MG63 (cell line): ENCODE data around the gene TEX9. TPM values are rescaled to one million over a fixed set of nuclear protein-coding genes. Genes with fewer than 3 reads are reported as not detected.
"Not testable (repeated sequence)": the region's sequence is repeated elsewhere in the genome, so short reads cannot be mapped to it uniquely, and the experiment has no call there.

Source experiments
- DNase-seq: peaks from one replicate; pipeline ENCODE4 v3.0.0-alpha.2; 2020
- H3K27me3 ChIP-seq: fragments of 250-450 bp; sonication (Bioruptor Pico); 2 replicates; pipeline ENCODE4 v1.5.1; 2020; ENCODE audit warnings: mild to moderate bottlenecking, moderate library complexity
- H3K36me3 ChIP-seq: fragments of 250-450 bp; sonication (Bioruptor Pico); 2 replicates; pipeline ENCODE4 v1.5.1; 2020; ENCODE audit warnings: mild to moderate bottlenecking, moderate library complexity
- H3K4me3 ChIP-seq: fragments of 250-450 bp; sonication (Bioruptor Pico); 2 replicates; pipeline ENCODE4 v1.5.1; 2020; ENCODE audit warnings: mild to moderate bottlenecking, moderate library complexity
- H3K9me3 ChIP-seq: fragments of 250-450 bp; sonication (Bioruptor Pico); 2 replicates; pipeline ENCODE4 v1.5.1; 2020; ENCODE audit warnings: mild to moderate bottlenecking, moderate library complexity
- total RNA-seq: library from RNA; depleted of rRNA; stranded (reverse); fragments of >200 nt; shearing (Covaris generic); gene quantifications from 2 replicates; pipeline ENCODE4 v1.2.3, GENCODE V29; 2014; ENCODE audit warnings: low replicate concordance

The TEX9 gene
- total RNA-seq, 1 experiment from 2014 or later, result 4.3 TPM

- no peaks in the 10 kb centered on the region for H3K36me3 ChIP-seq
- no peak for DNase-seq
- no peak overlapping the region for H3K4me3 ChIP-seq
- H3K9me3 ChIP-seq, result no peaks in the 10 kb centered on the region
- peaks cover 2% of the 10 kb centered on the region; the same call in 1 of the 2 replicates for H3K27me3 ChIP-seq
These were observed 13.9 kb upstream of the TEX9 start for GRCh38 chr15:56351353-56351752.

- Histone ChIP-seq H3K9me3 (no peaks in the 10 kb centered on the region), H3K27me3 (no peaks in the 10 kb centered on the region; the same call in 1 of the 2 replicates), H3K4me3 (no peak overlapping the region), H3K36me3 (no peaks in the 10 kb centered on the region)
- DNase-seq, result no peak
These were observed 13.2 kb upstream of the TEX9 start for GRCh38 chr15:56351957-56352506.

GRCh38 chr15:56353119-56353518 lies 12.1 kb upstream of the TEX9 start:
- Histone ChIP-seq H3K9me3 (no peaks in the 10 kb centered on the region), H3K4me3 (no peak overlapping the region), H3K36me3 (no peaks in the 10 kb centered on the region), H3K27me3 (no peaks in the 10 kb centered on the region)
- no peak for DNase-seq

- Histone ChIP-seq H3K27me3 (no peaks in the 10 kb centered on the region), H3K9me3 (no peaks in the 10 kb centered on the region), H3K4me3 (no peak overlapping the region), H3K36me3 (no peaks in the 10 kb centered on the region)
- DNase-seq, result no peak
These were observed 11.5 kb upstream of the TEX9 start for GRCh38 chr15:56353740-56354139.

GRCh38 chr15:56356616-56357015 lies 8.6 kb upstream of the TEX9 start:
- Histone ChIP-seq H3K36me3 (no peaks in the 10 kb centered on the region), H3K9me3 (no peaks in the 10 kb centered on the region; the same call in 1 of the 2 replicates), H3K4me3 (no peak overlapping the region), H3K27me3 (no peaks in the 10 kb centered on the region)
- DNase-seq, result peak; percentile 44

GRCh38 chr15:56358604-56359003 lies 6.6 kb upstream of the TEX9 start:
- H3K36me3 ChIP-seq, result no peaks in the 10 kb centered on the region
- no peak for DNase-seq
- H3K4me3 ChIP-seq, result no peak overlapping the region
- H3K27me3 ChIP-seq, result no peaks in the 10 kb centered on the region
- H3K9me3 ChIP-seq, result peaks cover 5% of the 10 kb centered on the region

GRCh38 chr15:56361987-56362386 lies 3.2 kb upstream of the TEX9 start:
- no peak for DNase-seq
- Histone ChIP-seq H3K4me3 (no peak overlapping the region), H3K36me3 (no peaks in the 10 kb centered on the region), H3K9me3 (peaks cover 5% of the 10 kb centered on the region), H3K27me3 (no peaks in the 10 kb centered on the region)

- Histone ChIP-seq H3K27me3 (no peaks in the 10 kb centered on the region), H3K36me3 (no peaks in the 10 kb centered on the region), H3K9me3 (peaks cover 5% of the 10 kb centered on the region), H3K4me3 (no peak overlapping the region)
- no peak for DNase-seq
These were observed 985 bp downstream of the TEX9 start for GRCh38 chr15:56366211-56366610.

GRCh38 chr15:56367156-56367555 lies 1.9 kb downstream of the TEX9 start:
- no peaks in the 10 kb centered on the region for H3K36me3 ChIP-seq
- H3K9me3 ChIP-seq, result peaks cover 3% of the 10 kb centered on the region; the same call in 1 of the 2 replicates
- no peak for DNase-seq
- H3K4me3 ChIP-seq, result no peak overlapping the region
- no peaks in the 10 kb centered on the region for H3K27me3 ChIP-seq

- Histone ChIP-seq H3K9me3 (no peaks in the 10 kb centered on the region), H3K27me3 (no peaks in the 10 kb centered on the region)
These were observed 4.0 kb downstream of the TEX9 start for GRCh38 chr15:56369234-56369633.

GRCh38 chr15:56371495-56372147 lies 6.4 kb downstream of the TEX9 start:
- Histone ChIP-seq H3K36me3 (no peaks in the 10 kb centered on the region), H3K9me3 (no peaks in the 10 kb centered on the region), H3K4me3 (no peak overlapping the region), H3K27me3 (no peaks in the 10 kb centered on the region)
- no peak for DNase-seq

More at GRCh38 chr15:56369234-56369633, 4.0 kb downstream of the TEX9 start:
- no peak for DNase-seq
- Histone ChIP-seq H3K4me3 (no peak overlapping the region), H3K36me3 (no peaks in the 10 kb centered on the region)

- H3K9me3 ChIP-seq, result peaks cover 12% of the 10 kb centered on the region
- H3K4me3 ChIP-seq, H3K27me3 ChIP-seq, H3K36me3 ChIP-seq, DNase-seq: not testable (repeated sequence)
These were observed 9.5 kb downstream of the TEX9 start for GRCh38 chr15:56374693-56375092.

- not testable (repeated sequence) for H3K27me3 ChIP-seq, H3K36me3 ChIP-seq, H3K4me3 ChIP-seq, DNase-seq
- peaks cover 16% of the 10 kb centered on the region for H3K9me3 ChIP-seq
These were observed 12.6 kb downstream of the TEX9 start for GRCh38 chr15:56377822-56378221.

GRCh38 chr15:56383010-56383409 lies 17.8 kb downstream of the TEX9 start:
- H3K4me3 ChIP-seq, result no peak overlapping the region

GRCh38 chr15:56385908-56386307 lies 20.7 kb downstream of the TEX9 start:
- Histone ChIP-seq H3K36me3 (no peaks in the 10 kb centered on the region), H3K27me3 (no peaks in the 10 kb centered on the region), H3K9me3 (0 out of 2 replicates have a peak, but pooled peaks cover under 1% of the 10 kb centered on the region), H3K4me3 (no peak overlapping the region)
- DNase-seq, result no peak

More at GRCh38 chr15:56383010-56383409, 17.8 kb downstream of the TEX9 start:
- DNase-seq, result no peak
- Histone ChIP-seq H3K9me3 (peaks cover 10% of the 10 kb centered on the region), H3K36me3 (no peaks in the 10 kb centered on the region), H3K27me3 (no peaks in the 10 kb centered on the region)

GRCh38 chr15:56390739-56391267 lies 25.6 kb downstream of the TEX9 start:
- DNase-seq, result no peak
- H3K9me3 ChIP-seq, result no peaks in the 10 kb centered on the region
- no peak overlapping the region for H3K4me3 ChIP-seq
- H3K36me3 ChIP-seq, result no peaks in the 10 kb centered on the region
- H3K27me3 ChIP-seq, result no peaks in the 10 kb centered on the region

GRCh38 chr15:56393277-56393676 lies 28.1 kb downstream of the TEX9 start:
- no peak for DNase-seq
- H3K36me3 ChIP-seq, result no peaks in the 10 kb centered on the region
- no peaks in the 10 kb centered on the region for H3K27me3 ChIP-seq
- no peaks in the 10 kb centered on the region for H3K9me3 ChIP-seq
- H3K4me3 ChIP-seq, result no peak overlapping the region

GRCh38 chr15:56394909-56395308 lies 29.7 kb downstream of the TEX9 start:
- Histone ChIP-seq H3K9me3 (no peaks in the 10 kb centered on the region), H3K36me3 (no peaks in the 10 kb centered on the region), H3K27me3 (no peaks in the 10 kb centered on the region), H3K4me3 (no peak overlapping the region)
- DNase-seq, result no peak
